Neural cell (in vitro differentiated cells): Measurements from ENCODE around the gene TRMT44. TPM values are rescaled to one million over a fixed set of nuclear protein-coding genes. Genes with fewer than 3 reads are reported as not detected.

Experiments used
- H2AFZ ChIP-seq: fragments of 200-600, 300-800 bp; sonication (generic), shearing (Covaris generic); 2 replicates; pipeline ENCODE4 v1.6.0; 2014; ENCODE audit warnings: low read depth, mild to moderate bottlenecking, antibody characterized with exemption, low read length, moderate library complexity
- H3F3A ChIP-seq: fragments of 200-600 bp; shearing (Covaris generic); 2 replicates; pipeline ENCODE4 v1.6.1; 2016; ENCODE audit warnings: mild to moderate bottlenecking, moderate library complexity, mixed read lengths, antibody characterized with exemption, low read length; ENCODE audit not compliant: insufficient read depth, poor library complexity, severe bottlenecking
- H3K27ac ChIP-seq: fragments of 200-600, 300-800 bp; sonication (generic), shearing (Covaris generic); 2 replicates; pipeline ENCODE4 v1.5.1; 2014; ENCODE audit warnings: mild to moderate bottlenecking, low read length, moderate library complexity
- H3K27me3 ChIP-seq: fragments of 300-800, 200-600 bp; sonication (generic), shearing (Covaris generic); 2 replicates; pipeline ENCODE4 v1.6.0; 2014; ENCODE audit warnings: mild to moderate bottlenecking, low read depth, low read length, moderate library complexity; ENCODE audit not compliant: insufficient read depth
- H3K36me3 ChIP-seq: fragments of 300-800, 200-600 bp; sonication (generic), shearing (Covaris generic); 2 replicates; pipeline ENCODE4 v1.5.1; 2014; ENCODE audit warnings: mild to moderate bottlenecking, antibody characterized with exemption, low read length, moderate library complexity; ENCODE audit not compliant: insufficient read depth
- H3K4me2 ChIP-seq: fragments of 300-800, 200-600 bp; sonication (generic), shearing (Covaris generic); 2 replicates; pipeline ENCODE4 v1.6.0; 2014; ENCODE audit warnings: mild to moderate bottlenecking, low read length
- H3K4me3 ChIP-seq: fragments of 300-800, 200-600 bp; sonication (generic), shearing (Covaris generic); 2 replicates; pipeline ENCODE4 v1.5.1; 2014; ENCODE audit warnings: mild to moderate bottlenecking, low read length, moderate library complexity
- H3K79me2 ChIP-seq: fragments of 200-600 bp; shearing (Covaris generic); replicated peaks from 2 replicates; pipeline ENCODE4 v1.6.0; 2014; ENCODE audit warnings: mild to moderate bottlenecking, low read length, moderate library complexity; ENCODE audit not compliant: insufficient read depth
- H3K9ac ChIP-seq: fragments of 300-800, 200-600 bp; sonication (generic), shearing (Covaris generic); 2 replicates; pipeline ENCODE4 v1.6.1; 2016; ENCODE audit warnings: mild to moderate bottlenecking, low read length, mixed read lengths
- H3K9me2 ChIP-seq: fragments of 200-600 bp; shearing (Covaris generic); 2 replicates; pipeline ENCODE4 v1.6.1; 2016; ENCODE audit warnings: mild to moderate bottlenecking, low read length, mixed read lengths; ENCODE audit not compliant: insufficient read depth
- H3K9me3 ChIP-seq: fragments of 200-600, 300-800 bp; sonication (generic), shearing (Covaris generic); 2 replicates; pipeline ENCODE4 v1.6.1; 2016; ENCODE audit warnings: mild to moderate bottlenecking, mixed run types, low read length, moderate library complexity, mixed read lengths
- H4K20me1 ChIP-seq: fragments of 200-600 bp; shearing (Covaris generic); 2 replicates; pipeline ENCODE4 v1.6.1; 2016; ENCODE audit warnings: mild to moderate bottlenecking, mixed run types; ENCODE audit not compliant: insufficient read depth
- EP300 ChIP-seq: fragments of 450-650 bp; conservative IDR thresholded peaks from 2 replicates; pipeline ENCODE4 v1.6.1; 2014; ENCODE audit warnings: antibody characterized with exemption, mild to moderate bottlenecking, moderate library complexity; ENCODE audit not compliant: poor library complexity, severe bottlenecking
- EZH2 ChIP-seq: fragments of 200-600, 300-800 bp; shearing (Covaris generic), sonication (generic); IDR thresholded peaks from 2 replicates; pipeline ENCODE4 v1.6.1; 2014; ENCODE audit warnings: antibody characterized with exemption, low read length, borderline replicate concordance, mild to moderate bottlenecking; ENCODE audit not compliant: insufficient read depth, poor library complexity, severe bottlenecking
- MXI1 ChIP-seq: fragments of 450-650 bp; conservative IDR thresholded peaks from 2 replicates; pipeline ENCODE4 v1.6.1; 2014; ENCODE audit warnings: antibody characterized with exemption, mild to moderate bottlenecking; ENCODE audit not compliant: poor library complexity, severe bottlenecking
- POLR2AphosphoS5 ChIP-seq: IDR thresholded peaks from 2 replicates; pipeline ENCODE4 v1.6.1; 2012
- RAD21 ChIP-seq: fragments of 450-650 bp; conservative IDR thresholded peaks from 2 replicates; pipeline ENCODE4 v1.6.1; 2014; ENCODE audit warnings: antibody characterized with exemption, mild to moderate bottlenecking, moderate library complexity
- SMC3 ChIP-seq: fragments of 450-650 bp; conservative IDR thresholded peaks from 2 replicates; pipeline ENCODE4 v1.6.1; 2014; ENCODE audit warnings: antibody characterized with exemption, mild to moderate bottlenecking, moderate library complexity; ENCODE audit not compliant: poor library complexity
- TAF1 ChIP-seq: IDR thresholded peaks from 2 replicates; pipeline ENCODE4 v1.6.1; 2012; ENCODE audit warnings: low read depth
- polyA plus RNA-seq: library from polyadenylated mRNA; depleted of rRNA; stranded (reverse); fragments of >200 nt; gene quantifications from 2 replicates; pipeline ENCODE4 v1.2.3, GENCODE V29; 2014
- TF ChIP-seq, protein P1 (sequence below): IDR thresholded peaks from 2 replicates; pipeline ENCODE4 v1.6.1; 2012; ENCODE audit warnings: borderline replicate concordance
- TF ChIP-seq, protein P2 (sequence below): fragments of 450-650 bp; IDR thresholded peaks from 2 replicates; pipeline ENCODE4 v1.5.1; 2014; ENCODE audit warnings: antibody characterized with exemption, mild to moderate bottlenecking, moderate library complexity; ENCODE audit not compliant: poor library complexity, severe bottlenecking

Gene TRMT44
- polyA plus RNA-seq, 1 donor from 2014 or later, result 20.6 TPM

DNA sequence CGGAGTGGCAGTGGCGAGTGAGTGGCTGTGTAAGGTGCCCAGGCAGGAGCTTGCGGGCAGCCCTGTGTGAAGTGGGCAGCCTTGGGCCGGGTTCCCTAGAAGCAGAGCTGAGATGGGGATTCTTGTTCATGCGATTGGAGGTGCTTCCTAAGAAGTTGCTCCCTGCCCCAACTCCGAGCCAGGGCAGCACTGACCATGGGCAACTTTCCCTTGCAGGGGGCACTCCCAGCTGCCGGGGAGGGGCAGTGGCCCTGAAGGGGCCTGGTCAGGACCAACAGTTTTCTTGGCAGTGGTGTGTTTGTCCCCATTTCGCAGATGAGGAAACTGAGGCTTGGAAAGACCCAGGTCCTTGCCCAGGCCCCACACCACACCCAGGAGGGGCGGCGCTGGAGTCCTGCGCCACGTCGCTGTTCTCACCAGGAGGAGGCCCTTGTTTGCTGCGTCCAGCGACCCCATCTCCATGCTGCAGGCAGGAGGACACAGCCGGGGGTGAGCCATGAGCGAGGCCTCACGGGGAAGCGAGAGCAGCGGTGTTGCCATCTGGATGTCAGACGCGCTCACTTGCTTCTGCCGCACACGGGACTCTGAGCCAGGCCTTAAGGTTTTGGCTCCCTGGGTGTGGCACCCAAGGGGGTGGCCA is 68.9 kb downstream of the TRMT44 start:
- Histone ChIP-seq H3K27ac (no peak overlapping the region), H3K9me3 (no peaks in the 10 kb centered on the region), H3K4me3 (no peak overlapping the region), H3K36me3 (no peaks in the 10 kb centered on the region), H2AFZ (no peak overlapping the region), H3K27me3 (no peaks in the 10 kb centered on the region), H3K9me2 (no peaks in the 10 kb centered on the region), H3K9ac (no peak overlapping the region), H3K79me2 (no peaks in the 10 kb centered on the region), H4K20me1 (no peaks in the 10 kb centered on the region), H3F3A (no peaks in the 10 kb centered on the region), H3K4me2 (no peak overlapping the region)
- TF ChIP-seq TAF1 (no peak), MXI1 (no peak), EZH2 (no peak), POLR2AphosphoS5 (no peak), SMC3 (no peak), EP300 (no peak), RAD21 (no peak)
- TF ChIP-seq, protein P1, sequence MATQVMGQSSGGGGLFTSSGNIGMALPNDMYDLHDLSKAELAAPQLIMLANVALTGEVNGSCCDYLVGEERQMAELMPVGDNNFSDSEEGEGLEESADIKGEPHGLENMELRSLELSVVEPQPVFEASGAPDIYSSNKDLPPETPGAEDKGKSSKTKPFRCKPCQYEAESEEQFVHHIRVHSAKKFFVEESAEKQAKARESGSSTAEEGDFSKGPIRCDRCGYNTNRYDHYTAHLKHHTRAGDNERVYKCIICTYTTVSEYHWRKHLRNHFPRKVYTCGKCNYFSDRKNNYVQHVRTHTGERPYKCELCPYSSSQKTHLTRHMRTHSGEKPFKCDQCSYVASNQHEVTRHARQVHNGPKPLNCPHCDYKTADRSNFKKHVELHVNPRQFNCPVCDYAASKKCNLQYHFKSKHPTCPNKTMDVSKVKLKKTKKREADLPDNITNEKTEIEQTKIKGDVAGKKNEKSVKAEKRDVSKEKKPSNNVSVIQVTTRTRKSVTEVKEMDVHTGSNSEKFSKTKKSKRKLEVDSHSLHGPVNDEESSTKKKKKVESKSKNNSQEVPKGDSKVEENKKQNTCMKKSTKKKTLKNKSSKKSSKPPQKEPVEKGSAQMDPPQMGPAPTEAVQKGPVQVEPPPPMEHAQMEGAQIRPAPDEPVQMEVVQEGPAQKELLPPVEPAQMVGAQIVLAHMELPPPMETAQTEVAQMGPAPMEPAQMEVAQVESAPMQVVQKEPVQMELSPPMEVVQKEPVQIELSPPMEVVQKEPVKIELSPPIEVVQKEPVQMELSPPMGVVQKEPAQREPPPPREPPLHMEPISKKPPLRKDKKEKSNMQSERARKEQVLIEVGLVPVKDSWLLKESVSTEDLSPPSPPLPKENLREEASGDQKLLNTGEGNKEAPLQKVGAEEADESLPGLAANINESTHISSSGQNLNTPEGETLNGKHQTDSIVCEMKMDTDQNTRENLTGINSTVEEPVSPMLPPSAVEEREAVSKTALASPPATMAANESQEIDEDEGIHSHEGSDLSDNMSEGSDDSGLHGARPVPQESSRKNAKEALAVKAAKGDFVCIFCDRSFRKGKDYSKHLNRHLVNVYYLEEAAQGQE, result no peak
- TF ChIP-seq, protein P2, sequence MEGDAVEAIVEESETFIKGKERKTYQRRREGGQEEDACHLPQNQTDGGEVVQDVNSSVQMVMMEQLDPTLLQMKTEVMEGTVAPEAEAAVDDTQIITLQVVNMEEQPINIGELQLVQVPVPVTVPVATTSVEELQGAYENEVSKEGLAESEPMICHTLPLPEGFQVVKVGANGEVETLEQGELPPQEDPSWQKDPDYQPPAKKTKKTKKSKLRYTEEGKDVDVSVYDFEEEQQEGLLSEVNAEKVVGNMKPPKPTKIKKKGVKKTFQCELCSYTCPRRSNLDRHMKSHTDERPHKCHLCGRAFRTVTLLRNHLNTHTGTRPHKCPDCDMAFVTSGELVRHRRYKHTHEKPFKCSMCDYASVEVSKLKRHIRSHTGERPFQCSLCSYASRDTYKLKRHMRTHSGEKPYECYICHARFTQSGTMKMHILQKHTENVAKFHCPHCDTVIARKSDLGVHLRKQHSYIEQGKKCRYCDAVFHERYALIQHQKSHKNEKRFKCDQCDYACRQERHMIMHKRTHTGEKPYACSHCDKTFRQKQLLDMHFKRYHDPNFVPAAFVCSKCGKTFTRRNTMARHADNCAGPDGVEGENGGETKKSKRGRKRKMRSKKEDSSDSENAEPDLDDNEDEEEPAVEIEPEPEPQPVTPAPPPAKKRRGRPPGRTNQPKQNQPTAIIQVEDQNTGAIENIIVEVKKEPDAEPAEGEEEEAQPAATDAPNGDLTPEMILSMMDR, result no peak

DNA sequence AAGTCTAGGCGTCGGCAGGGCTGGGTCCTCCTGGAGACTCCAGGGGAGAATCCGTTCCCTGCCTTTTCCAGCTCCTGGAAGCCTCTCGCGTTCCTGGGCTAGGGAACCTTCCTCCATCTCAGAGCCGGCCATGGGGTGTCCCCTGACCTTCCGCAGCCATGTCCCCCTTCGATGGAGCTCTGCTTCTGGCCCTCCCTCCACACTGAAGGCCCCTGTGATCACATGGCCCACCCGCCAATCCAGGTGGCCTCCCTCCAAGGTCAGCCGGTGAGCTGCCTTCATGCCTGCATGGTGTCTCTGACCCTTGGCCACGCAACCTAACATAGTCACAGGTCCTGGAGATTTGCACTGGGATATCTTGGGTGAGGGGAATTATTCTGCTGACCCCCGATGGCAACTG is 69.6 kb downstream of the TRMT44 start:
- Histone ChIP-seq H3K27ac (no peak overlapping the region), H3K27me3 (no peaks in the 10 kb centered on the region), H3K9me3 (no peaks in the 10 kb centered on the region), H3K36me3 (no peaks in the 10 kb centered on the region), H3K79me2 (no peaks in the 10 kb centered on the region), H4K20me1 (no peaks in the 10 kb centered on the region), H3K4me2 (no peak overlapping the region), H3K9me2 (no peaks in the 10 kb centered on the region), H3K9ac (no peak overlapping the region), H3K4me3 (no peak overlapping the region), H3F3A (no peaks in the 10 kb centered on the region), H2AFZ (no peak overlapping the region)
- no peak for TF ChIP-seq SMC3
- no peak for TF ChIP-seq EZH2
- no peak for TF ChIP-seq EP300
- no peak for TF ChIP-seq TAF1
- no peak for TF ChIP-seq RAD21
- no peak for TF ChIP-seq POLR2AphosphoS5
- no peak for TF ChIP-seq MXI1
- TF ChIP-seq, protein P1, result no peak
- TF ChIP-seq, protein P2, result no peak
